CD4-positive, CD25-positive, alpha-beta regulatory T cell (primary cell): Measurements from ENCODE around the gene TCFL5. TPM values are rescaled to one million over a fixed set of nuclear protein-coding genes. Genes with fewer than 3 reads are reported as not detected.

Experiments used
- ATAC-seq, 2 donors: fragments of 150-1000 bp; cut with Tn5 transposase; one replicate each; pipeline ENCODE4 v1.10.0; 2021; ENCODE audit warnings: low read depth in 2 of 2, moderate number of reproducible peaks in 2 of 2, moderate library complexity in 1 of 2
- DNase-seq, 3 donors: peaks; one replicate each; pipeline versions ENCODE4 v3.0.0 to v3.0.0-alpha.2; 2012 to 2022; ENCODE audit warnings: mixed read lengths in 1 of 3
- H3K27ac ChIP-seq: one replicate; pipeline ENCODE4 v1.7.0; 2013; ENCODE audit warnings: mild to moderate bottlenecking, low read length; ENCODE audit not compliant: insufficient read depth, poor library complexity, severe bottlenecking
- H3K27me3 ChIP-seq: one replicate; pipeline ENCODE4 v1.7.0; 2013; ENCODE audit warnings: low read length; ENCODE audit not compliant: control insufficient read depth, insufficient read depth
- H3K36me3 ChIP-seq: one replicate; pipeline ENCODE4 v1.7.0; 2013; ENCODE audit warnings: mild to moderate bottlenecking, low read length, moderate library complexity; ENCODE audit not compliant: control insufficient read depth, insufficient read depth
- H3K4me1 ChIP-seq: 2 replicates; pipeline ENCODE4 v1.7.0; 2013; ENCODE audit warnings: mild to moderate bottlenecking, low read length; ENCODE audit not compliant: insufficient read depth, control insufficient read depth, poor library complexity, severe bottlenecking
- H3K4me3 ChIP-seq: one replicate; pipeline ENCODE4 v1.7.0; 2013; ENCODE audit warnings: low read depth, mild to moderate bottlenecking, low read length, moderate library complexity
- H3K9me3 ChIP-seq, 2 experiments: 1 replicate in 1 of 2; 2 replicates in 1 of 2; pipeline ENCODE4 v1.7.0; 2013; ENCODE audit warnings: low read length in 2 of 2, mild to moderate bottlenecking in 1 of 2, moderate library complexity in 1 of 2; ENCODE audit not compliant: control insufficient read depth in 2 of 2
- H3K27ac Mint-ChIP-seq, 3 donors: one replicate each; pipeline ENCODE4 v1.8.0; 2020 to 2022; ENCODE audit warnings: mild to moderate bottlenecking in 3 of 3, mixed read lengths in 3 of 3, moderate library complexity in 2 of 3
- H3K27me3 Mint-ChIP-seq: one replicate; pipeline ENCODE4 v1.8.0; 2022; ENCODE audit warnings: mild to moderate bottlenecking, mixed read lengths
- H3K36me3 Mint-ChIP-seq: one replicate; pipeline ENCODE4 v1.8.0; 2020; ENCODE audit warnings: mixed read lengths
- H3K4me1 Mint-ChIP-seq, 4 donors: one replicate each; pipeline ENCODE4 v1.8.0; 2020 to 2022; ENCODE audit warnings: mixed read lengths in 4 of 4, mild to moderate bottlenecking in 1 of 4
- H3K4me3 Mint-ChIP-seq, 4 donors: one replicate each; pipeline ENCODE4 v1.8.0; 2020 to 2022; ENCODE audit warnings: mild to moderate bottlenecking in 4 of 4, mixed read lengths in 4 of 4, moderate library complexity in 3 of 4
- H3K9me3 Mint-ChIP-seq, 7 donors: one replicate each; pipeline ENCODE4 v1.8.0; 2020 to 2022; ENCODE audit warnings: mixed read lengths in 7 of 7, mild to moderate bottlenecking in 3 of 7, moderate library complexity in 2 of 7
- polyA plus RNA-seq, 4 donors: library from polyadenylated mRNA; unstranded; fragments of 300-500 nt; fragmentation: Illumina TruSeq; gene quantifications; one replicate each; pipeline ENCODE4 v1.2.3, GENCODE V29; 2021
- total RNA-seq: library from RNA; stranded (reverse); gene quantifications from one replicate; pipeline ENCODE4 v1.2.3, GENCODE V29; 2022

Gene TCFL5
- total and polyA plus RNA-seq, 5 donors from 2014 or later, result 0.53 to 3.8 (median 1.2) TPM

DNA sequence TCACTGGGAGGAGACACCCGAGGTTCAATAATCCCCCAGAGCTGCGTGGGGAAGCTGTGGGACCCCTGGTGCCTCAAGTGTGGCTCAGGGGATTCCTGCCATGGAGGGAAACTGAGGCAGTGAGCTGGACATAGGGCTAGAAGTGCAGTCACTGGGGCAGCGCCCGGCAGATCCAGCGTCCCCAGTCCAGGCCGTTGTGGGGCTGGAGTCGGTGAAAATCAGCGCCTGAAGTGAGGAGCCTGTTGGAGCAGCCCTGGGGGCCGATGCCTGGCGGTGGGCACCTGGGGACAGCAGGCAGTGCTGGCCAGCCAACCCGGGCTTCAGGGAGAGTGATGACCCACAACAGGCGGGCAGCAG is 46.9 kb downstream of the TCFL5 start:
- Mint-ChIP-seq H3K27me3 (peaks cover 30% of the 10 kb centered on the region), H3K36me3 (peaks cover 3% of the 10 kb centered on the region), H3K4me1 (peaks cover 0 to 16% (median 4%) of the 10 kb centered on the region in 4 donors), H3K4me3 (no peak overlapping the region), H3K9me3 (no peaks in the 10 kb centered on the region), H3K27ac (peak overlapping the region in 1 of 3 donors; percentile 52)
- Histone ChIP-seq H3K27ac (no peak overlapping the region), H3K4me3 (no peak overlapping the region), H3K36me3 (peaks cover 28% of the 10 kb centered on the region), H3K27me3 (no peaks in the 10 kb centered on the region), H3K4me1 (peaks cover 18% of the 10 kb centered on the region), H3K9me3 (no peaks in the 10 kb centered on the region)
- ATAC-seq (no peak), DNase-seq (no peak)

DNA sequence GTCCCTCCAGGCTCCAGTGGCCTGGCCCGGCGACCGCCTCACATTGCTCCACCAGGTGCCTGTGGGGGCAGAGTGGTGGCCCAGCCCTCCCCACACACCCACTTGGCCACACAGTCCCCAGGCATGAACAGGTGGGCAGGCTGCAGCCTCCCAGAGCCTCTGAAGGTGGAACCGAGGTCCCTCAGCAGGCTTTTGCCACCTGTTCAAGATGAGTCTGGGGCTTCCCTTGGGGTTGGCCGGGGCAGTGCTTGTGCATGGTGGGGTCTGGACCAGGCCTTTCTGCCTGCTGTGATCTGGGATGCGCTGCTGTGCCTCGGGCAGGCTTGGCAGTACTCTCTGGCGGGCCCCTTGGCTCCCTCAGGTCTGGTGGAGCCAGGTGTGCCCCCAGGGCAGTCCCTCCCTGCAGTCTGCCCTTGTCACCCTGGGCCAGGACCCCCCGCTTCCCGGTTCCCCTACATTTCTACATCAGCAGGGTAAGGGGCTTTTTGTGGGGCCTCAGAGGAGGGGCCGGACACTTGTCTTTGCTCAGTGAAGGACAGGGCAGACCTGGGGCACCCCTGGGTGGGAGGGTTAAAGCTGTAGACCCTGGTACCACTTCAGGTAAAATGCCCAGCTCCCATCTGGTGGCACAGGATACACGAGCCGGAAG is 47.4 kb downstream of the TCFL5 start:
- Mint-ChIP-seq H3K4me3 (no peak overlapping the region), H3K27me3 (peaks cover 26% of the 10 kb centered on the region), H3K9me3 (no peaks in the 10 kb centered on the region), H3K36me3 (peaks cover 3% of the 10 kb centered on the region), H3K4me1 (peaks cover 0 to 16% (median 4%) of the 10 kb centered on the region in 4 donors), H3K27ac (peak overlapping the region in 1 of 3 donors; percentile 52)
- DNase-seq (no peak), ATAC-seq (no peak)
- Histone ChIP-seq H3K4me1 (peaks cover 18% of the 10 kb centered on the region), H3K27ac (no peak overlapping the region), H3K27me3 (no peaks in the 10 kb centered on the region), H3K36me3 (peaks cover 33% of the 10 kb centered on the region), H3K9me3 (no peaks in the 10 kb centered on the region), H3K4me3 (no peak overlapping the region)

DNA sequence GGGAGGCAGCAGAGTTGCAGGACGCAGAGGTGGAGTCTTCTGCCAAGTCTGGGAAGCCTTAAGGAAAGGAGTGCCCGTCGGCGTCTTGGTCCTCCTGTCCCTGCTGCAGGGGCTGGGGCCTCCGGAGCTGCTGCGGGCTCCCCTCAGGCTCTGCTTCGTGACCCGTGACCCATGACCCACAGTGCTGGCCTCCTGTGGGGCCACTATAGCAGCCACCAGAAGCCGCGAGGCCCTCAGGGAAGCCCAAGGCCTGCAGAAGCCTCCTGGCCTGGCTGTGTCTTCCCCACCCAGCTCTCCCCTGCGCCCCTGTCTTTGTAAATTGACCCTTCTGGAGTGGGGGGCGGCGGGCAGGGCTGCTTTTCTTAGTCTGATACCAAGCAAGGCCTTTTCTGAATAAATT is 48.0 kb downstream of the TCFL5 start:
- H3K4me3 ChIP-seq, result no peak overlapping the region
- Mint-ChIP-seq H3K27ac (no peak overlapping the region), H3K4me3 (no peak overlapping the region), H3K9me3 (no peaks in the 10 kb centered on the region), H3K4me1 (peaks cover 0 to 16% (median 4%) of the 10 kb centered on the region in 4 donors), H3K27me3 (peaks cover 26% of the 10 kb centered on the region), H3K36me3 (peaks cover 3% of the 10 kb centered on the region)
- H3K27me3 ChIP-seq, result no peaks in the 10 kb centered on the region
- H3K9me3 ChIP-seq, result no peaks in the 10 kb centered on the region
- DNase-seq (no peak), ATAC-seq (no peak)
- H3K27ac ChIP-seq, result no peak overlapping the region
- H3K4me1 ChIP-seq, result peaks cover 18% of the 10 kb centered on the region
- peaks cover 38% of the 10 kb centered on the region for H3K36me3 ChIP-seq

DNA sequence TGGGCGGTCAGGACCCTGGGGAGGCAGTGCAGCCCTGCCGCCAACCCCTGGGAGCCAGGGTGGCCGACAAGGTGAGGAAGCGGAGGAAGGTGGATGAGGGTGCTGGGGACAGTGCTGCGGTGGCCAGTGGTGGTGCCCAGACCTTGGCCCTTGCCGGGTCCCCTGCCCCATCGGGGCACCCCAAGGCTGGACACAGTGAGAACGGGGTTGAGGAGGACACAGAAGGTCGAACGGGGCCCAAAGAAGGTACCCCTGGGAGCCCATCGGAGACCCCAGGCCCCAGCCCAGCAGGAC is 48.8 kb downstream of the TCFL5 start:
- H3K27me3 ChIP-seq, result no peaks in the 10 kb centered on the region
- Mint-ChIP-seq H3K27me3 (peaks cover 19% of the 10 kb centered on the region), H3K4me3 (peak overlapping the region in 1 of 4 donors; percentile 10), H3K9me3 (no peaks in the 10 kb centered on the region), H3K4me1 (peaks cover 0 to 20% (median 9%) of the 10 kb centered on the region in 4 donors), H3K36me3 (peaks cover 7% of the 10 kb centered on the region), H3K27ac (no peak overlapping the region)
- no peak for ATAC-seq
- no peaks in the 10 kb centered on the region for H3K9me3 ChIP-seq
- DNase-seq, result no peak
- H3K27ac ChIP-seq, result no peak overlapping the region
- H3K36me3 ChIP-seq, result peaks cover 39% of the 10 kb centered on the region
- peaks cover 23% of the 10 kb centered on the region for H3K4me1 ChIP-seq
- H3K4me3 ChIP-seq, result no peak overlapping the region

DNA sequence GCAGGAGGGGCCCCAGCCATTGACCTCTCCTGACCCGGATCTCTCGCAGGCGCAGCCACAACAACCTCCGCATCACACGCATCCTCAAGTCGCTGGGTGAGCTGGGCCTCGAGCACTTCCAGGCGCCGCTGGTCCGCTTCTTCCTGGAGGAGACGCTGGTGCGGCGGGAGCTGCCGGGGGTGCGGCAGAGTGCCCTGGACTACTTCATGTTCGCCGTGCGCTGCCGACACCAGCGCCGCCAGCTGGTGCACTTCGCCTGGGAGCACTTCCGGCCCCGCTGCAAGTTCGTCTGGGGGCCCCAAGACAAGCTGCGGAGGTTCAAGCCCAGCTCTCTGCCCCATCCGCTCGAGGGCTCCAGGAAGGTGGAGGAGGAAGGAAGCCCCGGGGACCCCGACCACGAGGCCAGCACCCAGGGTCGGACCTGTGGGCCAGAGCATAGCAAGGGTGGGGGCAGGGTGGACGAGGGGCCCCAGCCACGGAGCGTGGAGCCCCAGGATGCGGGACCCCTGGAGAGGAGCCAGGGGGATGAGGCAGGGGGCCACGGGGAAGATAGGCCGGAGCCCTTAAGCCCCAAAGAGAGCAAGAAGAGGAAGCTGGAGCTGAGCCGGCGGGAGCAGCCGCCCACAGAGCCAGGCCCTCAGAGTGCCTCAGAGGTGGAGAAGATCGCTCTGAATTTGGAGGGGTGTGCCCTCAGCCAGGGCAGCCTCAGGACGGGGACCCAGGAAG is 49.3 kb downstream of the TCFL5 start:
- DNase-seq (no peak), ATAC-seq (no peak)
- no peaks in the 10 kb centered on the region for H3K27me3 ChIP-seq
- peaks cover 44% of the 10 kb centered on the region for H3K36me3 ChIP-seq
- no peak overlapping the region for H3K27ac Mint-ChIP-seq
- peaks cover 7% of the 10 kb centered on the region for H3K36me3 Mint-ChIP-seq
- H3K4me3 ChIP-seq, result no peak overlapping the region
- H3K4me1 Mint-ChIP-seq, result peaks cover 0 to 23% (median 10%) of the 10 kb centered on the region in 4 donors
- H3K9me3 ChIP-seq, result no peaks in the 10 kb centered on the region
- no peak overlapping the region for H3K27ac ChIP-seq
- H3K4me3 Mint-ChIP-seq, result peak overlapping the region in 1 of 4 donors; percentile 10
- H3K4me1 ChIP-seq, result peaks cover 28% of the 10 kb centered on the region
- H3K9me3 Mint-ChIP-seq, result no peaks in the 10 kb centered on the region
- H3K27me3 Mint-ChIP-seq, result peaks cover 16% of the 10 kb centered on the region

DNA sequence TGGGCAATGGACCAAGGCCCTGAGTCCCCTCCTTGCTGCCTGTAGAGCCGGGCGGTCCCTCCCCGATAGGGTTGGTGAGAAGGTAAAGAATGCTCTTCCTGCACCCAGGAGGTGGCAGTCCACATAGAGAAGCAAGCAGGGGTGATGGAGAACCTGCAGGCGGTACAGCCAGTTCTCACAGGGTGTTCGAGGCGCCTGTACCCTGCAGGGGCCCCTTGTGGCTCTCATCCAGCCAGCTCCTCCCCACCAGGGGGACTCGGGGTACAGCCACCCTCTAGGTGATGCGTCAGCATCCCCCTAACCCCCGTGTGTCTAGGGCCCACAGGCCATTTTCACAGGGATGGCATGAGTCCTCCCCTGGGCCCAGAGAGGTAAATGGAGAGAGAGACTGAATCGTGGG is 49.9 kb downstream of the TCFL5 start:
- no peak for ATAC-seq
- Mint-ChIP-seq H3K27me3 (peaks cover 16% of the 10 kb centered on the region), H3K36me3 (peaks cover 7% of the 10 kb centered on the region), H3K4me1 (peaks cover 0 to 28% (median 13%) of the 10 kb centered on the region in 4 donors), H3K4me3 (peak overlapping the region in 1 of 4 donors; percentile 63), H3K27ac (no peak overlapping the region), H3K9me3 (no peaks in the 10 kb centered on the region)
- H3K36me3 ChIP-seq, result peaks cover 44% of the 10 kb centered on the region
- peaks cover 33% of the 10 kb centered on the region for H3K4me1 ChIP-seq
- no peak for DNase-seq
- H3K9me3 ChIP-seq, result no peaks in the 10 kb centered on the region
- no peaks in the 10 kb centered on the region for H3K27me3 ChIP-seq
- no peak overlapping the region for H3K27ac ChIP-seq
- no peak overlapping the region for H3K4me3 ChIP-seq

DNA sequence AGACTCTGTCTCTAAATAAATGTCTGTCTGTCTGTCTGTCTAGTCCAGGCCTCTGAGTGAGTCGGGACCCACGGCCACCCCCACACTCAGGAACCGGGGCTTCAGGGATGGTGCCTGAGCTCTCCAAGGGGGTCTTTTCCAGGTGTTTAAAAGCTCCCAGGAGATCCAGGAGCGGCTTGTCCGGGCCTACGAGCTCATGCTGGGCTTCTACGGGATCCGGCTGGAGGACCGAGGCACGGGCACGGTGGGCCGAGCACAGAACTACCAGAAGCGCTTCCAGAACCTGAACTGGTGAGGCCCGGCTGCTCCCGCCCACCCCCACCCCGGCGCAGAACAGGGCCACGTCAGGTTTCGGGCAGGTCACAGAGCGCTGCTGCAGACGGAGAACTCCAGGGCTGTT is 50.3 kb downstream of the TCFL5 start:
- Mint-ChIP-seq H3K36me3 (peaks cover 7% of the 10 kb centered on the region), H3K4me3 (no peak overlapping the region), H3K9me3 (no peaks in the 10 kb centered on the region), H3K27me3 (peaks cover 16% of the 10 kb centered on the region), H3K27ac (no peak overlapping the region), H3K4me1 (peaks cover 0 to 30% (median 16%) of the 10 kb centered on the region in 4 donors)
- ATAC-seq, result no peak
- peaks cover 44% of the 10 kb centered on the region for H3K36me3 ChIP-seq
- no peak for DNase-seq
- H3K27ac ChIP-seq, result no peak overlapping the region
- H3K27me3 ChIP-seq, result no peaks in the 10 kb centered on the region
- peaks cover 33% of the 10 kb centered on the region for H3K4me1 ChIP-seq
- no peaks in the 10 kb centered on the region for H3K9me3 ChIP-seq
- H3K4me3 ChIP-seq, result no peak overlapping the region
